Endodermal cell (in vitro differentiated cells): ENCODE data around the gene ERC1. TPM values are rescaled to one million over a fixed set of nuclear protein-coding genes. Genes with fewer than 3 reads are reported as not detected.

ENCODE experiments used
- DNase-seq: peaks from one replicate; pipeline ENCODE4 v3.0.0-alpha.2; 2017
- H3K27ac ChIP-seq: 2 replicates; pipeline ENCODE4 v1.5.1; 2013; ENCODE audit warnings: mild to moderate bottlenecking, low read depth, low read length, moderate library complexity
- H3K27me3 ChIP-seq: 2 replicates; pipeline ENCODE4 v1.6.1; 2013; ENCODE audit warnings: mild to moderate bottlenecking, low read length, moderate library complexity; ENCODE audit not compliant: insufficient read depth, control insufficient read depth, poor library complexity, severe bottlenecking
- H3K36me3 ChIP-seq: 2 replicates; pipeline ENCODE4 v1.7.0; 2013; ENCODE audit warnings: mild to moderate bottlenecking, low read length, moderate library complexity; ENCODE audit not compliant: control insufficient read depth, insufficient read depth
- H3K4me1 ChIP-seq: one replicate; pipeline ENCODE4 v1.7.0; 2013; ENCODE audit warnings: low read length; ENCODE audit not compliant: control insufficient read depth, insufficient read depth
- H3K4me3 ChIP-seq: 2 replicates; pipeline ENCODE4 v1.5.1; 2013; ENCODE audit warnings: mild to moderate bottlenecking, low read length, moderate library complexity
- H3K9ac ChIP-seq: 2 replicates; pipeline ENCODE4 v1.6.1; 2013; ENCODE audit warnings: mild to moderate bottlenecking, low read length, moderate library complexity; ENCODE audit not compliant: poor library complexity, severe bottlenecking; ENCODE audit errors: extremely low read depth
- H3K9me3 ChIP-seq: 2 replicates; pipeline ENCODE4 v1.6.1; 2013; ENCODE audit warnings: mild to moderate bottlenecking, low read length, moderate library complexity; ENCODE audit not compliant: control insufficient read depth
- H3K27ac Mint-ChIP-seq: 2 replicates; pipeline ENCODE4 v1.8.0; 2020; ENCODE audit warnings: mixed read lengths
- H3K27me3 Mint-ChIP-seq: 2 replicates; pipeline ENCODE4 v1.8.0; 2021; ENCODE audit warnings: mild to moderate bottlenecking, mixed read lengths; ENCODE audit not compliant: insufficient read depth
- H3K36me3 Mint-ChIP-seq: 2 replicates; pipeline ENCODE4 v1.8.0; 2020; ENCODE audit warnings: low read depth, mixed read lengths
- H3K4me1 Mint-ChIP-seq: 2 replicates; pipeline ENCODE4 v1.8.0; 2020; ENCODE audit warnings: mixed read lengths
- H3K4me3 Mint-ChIP-seq: 2 replicates; pipeline ENCODE4 v1.8.0; 2020; ENCODE audit warnings: mild to moderate bottlenecking, moderate library complexity, mixed read lengths
- H3K9me3 Mint-ChIP-seq: 2 replicates; pipeline ENCODE4 v1.8.0; 2020; ENCODE audit warnings: mild to moderate bottlenecking, mixed read lengths
- CTCF ChIP-seq: fragments of 200-600 bp; sonication (generic); conservative IDR thresholded peaks from 2 replicates; pipeline ENCODE4 v1.5.0; 2021; ENCODE audit warnings: antibody characterized with exemption, mild to moderate bottlenecking
- WGBS, 2 experiments: methylation state at CpG; one replicate each; pipeline versions ENCODE4 v1.1.5 to v1.1.7; 2013; ENCODE audit warnings: missing lambda C conversion rate in 2 of 2, mixed read lengths in 1 of 2; ENCODE audit not compliant: insufficient coverage in 1 of 2, insufficient read length in 1 of 2; 5-methylcytosine and 5-hydroxymethylcytosine counted together
- total RNA-seq, 2 donors: library from RNA; stranded (reverse); fragmentation: NEBNext Ultra II Directional in 1 of 2; extraction: Animal tissue kit (Norgen Biotek cat#: 25700) in 1 of 2; gene quantifications; 2 replicates in 1 of 2; 3 replicates in 1 of 2; pipeline ENCODE4 v1.2.1, GENCODE V29; 2021

Gene ERC1
- total RNA-seq, 2 donors from 2014 or later, result 60.6 to 159 TPM

DNA sequence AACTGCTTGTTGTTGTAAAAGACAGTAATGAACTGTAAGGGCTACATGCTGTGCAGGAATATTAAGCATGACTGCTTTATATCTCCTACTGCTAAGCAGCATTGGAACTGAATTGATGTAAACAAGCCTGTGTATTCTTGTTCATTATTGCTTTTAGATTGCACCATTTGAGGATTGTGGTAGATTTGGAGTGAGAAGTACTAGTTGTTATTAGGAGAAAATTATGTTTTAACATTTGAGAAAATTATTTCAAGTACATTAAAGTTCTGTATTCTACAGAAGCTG, 212.7 kb downstream of the ERC1 start:
- no peak for DNase-seq
- no peaks in the 10 kb centered on the region for H3K27me3 ChIP-seq
- peaks cover 1% of the 10 kb centered on the region for H3K36me3 ChIP-seq
- no peaks in the 10 kb centered on the region for H3K4me1 ChIP-seq
- H3K27me3 Mint-ChIP-seq, result no peaks in the 10 kb centered on the region
- H3K27ac Mint-ChIP-seq, result no peak overlapping the region
- H3K9ac ChIP-seq, result no peak overlapping the region
- no peaks in the 10 kb centered on the region for H3K4me1 Mint-ChIP-seq
- H3K36me3 Mint-ChIP-seq, result peaks cover 21% of the 10 kb centered on the region
- peaks cover 9% of the 10 kb centered on the region for H3K9me3 Mint-ChIP-seq
- H3K9me3 ChIP-seq, result peaks cover 6% of the 10 kb centered on the region
- no peak overlapping the region for H3K4me3 Mint-ChIP-seq
- H3K4me3 ChIP-seq, result no peak overlapping the region
- TF ChIP-seq CTCF, result no peak
- no peak overlapping the region for H3K27ac ChIP-seq

- Histone ChIP-seq H3K4me3 (no peak overlapping the region), H3K27ac (no peak overlapping the region), H3K27me3 (no peaks in the 10 kb centered on the region), H3K9me3 (no peaks in the 10 kb centered on the region), H3K36me3 (no peaks in the 10 kb centered on the region), H3K9ac (no peak overlapping the region), H3K4me1 (no peaks in the 10 kb centered on the region)
- H3K4me1 Mint-ChIP-seq, result no peaks in the 10 kb centered on the region
- peaks cover 14% of the 10 kb centered on the region for H3K36me3 Mint-ChIP-seq
- H3K4me3 Mint-ChIP-seq, result no peak overlapping the region
- TF ChIP-seq CTCF, result no peak
- H3K27ac Mint-ChIP-seq, result no peak overlapping the region
- no peak for DNase-seq
- WGBS, 2 experiments, result 64 to 65% methylated on average over 5 to 6 of the region's 6 CpGs
- H3K9me3 Mint-ChIP-seq, result peaks cover 1% of the 10 kb centered on the region
- no peaks in the 10 kb centered on the region for H3K27me3 Mint-ChIP-seq
Observed at GRCh38 chr12:1204581-1205121, 213.6 kb downstream of the ERC1 start.

GRCh38 chr12:1205512-1206060, 214.6 kb downstream of the ERC1 start:
- Mint-ChIP-seq H3K4me1 (no peaks in the 10 kb centered on the region), H3K4me3 (no peak overlapping the region), H3K27me3 (no peaks in the 10 kb centered on the region), H3K27ac (no peak overlapping the region), H3K36me3 (peaks cover 9% of the 10 kb centered on the region), H3K9me3 (no peaks in the 10 kb centered on the region)
- Histone ChIP-seq H3K4me3 (no peak overlapping the region), H3K27ac (no peak overlapping the region), H3K36me3 (no peaks in the 10 kb centered on the region), H3K4me1 (no peaks in the 10 kb centered on the region), H3K27me3 (no peaks in the 10 kb centered on the region), H3K9me3 (no peaks in the 10 kb centered on the region), H3K9ac (no peak overlapping the region)
- TF ChIP-seq CTCF, result no peak
- WGBS, 2 experiments, result 81% methylated on average over 2 of the region's 4 CpGs; no CpG with 5 or more reads in 1 of the 2 experiments
- DNase-seq, result no peak
